Mammary epithelial cell (primary cell): ENCODE data around the gene SLC28A3.

Source experiments
- EZH2 ChIP-seq: IDR thresholded peaks from 2 replicates; pipeline ENCODE4 v1.6.1; 2012; ENCODE audit warnings: low read length, inconsistent platforms, borderline replicate concordance
- TF ChIP-seq, protein P1 (sequence below), 2 donors: IDR thresholded peaks in 1 of 2; conservative IDR thresholded peaks in 1 of 2; 2 replicates each; pipeline ENCODE4 v1.5.1; 2011 to 2012; ENCODE audit warnings: inconsistent platforms in 2 of 2, low read length in 2 of 2, mild to moderate bottlenecking in 2 of 2, control low read depth in 1 of 2, low read depth in 1 of 2; ENCODE audit not compliant: insufficient read depth in 1 of 2; ENCODE audit errors: extremely low read depth in 1 of 2

DNA sequence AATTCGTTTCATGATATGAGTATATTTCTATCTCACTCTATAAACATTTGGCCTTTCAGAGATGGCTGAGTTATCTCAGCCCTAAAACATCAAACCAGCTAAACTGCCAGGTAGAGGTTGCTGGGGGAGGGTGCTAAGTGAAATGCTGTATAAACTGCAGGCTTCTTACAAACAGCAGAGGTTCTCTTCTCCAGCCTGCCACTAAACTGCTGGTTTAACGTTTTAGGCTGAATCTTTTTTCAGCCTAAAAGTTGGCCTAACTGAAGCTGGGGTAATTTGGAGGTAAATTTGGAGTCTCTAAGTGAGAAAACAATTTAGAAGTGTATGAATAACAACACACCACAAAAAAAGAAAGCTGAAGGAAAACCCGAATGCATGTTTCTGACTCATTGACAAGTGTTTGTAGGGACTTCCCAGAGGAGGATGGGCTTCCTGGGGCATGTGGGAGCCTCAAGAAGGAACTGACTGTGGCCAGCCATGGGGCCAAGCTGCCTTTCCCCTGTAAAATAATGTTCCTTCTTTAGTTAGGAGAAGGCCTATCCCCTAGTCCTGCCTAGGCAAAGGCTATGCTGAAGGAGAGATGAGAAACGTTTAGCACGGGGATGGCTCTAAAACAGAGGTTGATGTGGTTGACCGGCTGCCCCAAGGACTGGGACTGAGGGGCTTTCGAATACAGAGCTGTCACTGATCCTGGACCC lies 44.3 kb downstream of the SLC28A3 start:
- TF ChIP-seq, protein P1, sequence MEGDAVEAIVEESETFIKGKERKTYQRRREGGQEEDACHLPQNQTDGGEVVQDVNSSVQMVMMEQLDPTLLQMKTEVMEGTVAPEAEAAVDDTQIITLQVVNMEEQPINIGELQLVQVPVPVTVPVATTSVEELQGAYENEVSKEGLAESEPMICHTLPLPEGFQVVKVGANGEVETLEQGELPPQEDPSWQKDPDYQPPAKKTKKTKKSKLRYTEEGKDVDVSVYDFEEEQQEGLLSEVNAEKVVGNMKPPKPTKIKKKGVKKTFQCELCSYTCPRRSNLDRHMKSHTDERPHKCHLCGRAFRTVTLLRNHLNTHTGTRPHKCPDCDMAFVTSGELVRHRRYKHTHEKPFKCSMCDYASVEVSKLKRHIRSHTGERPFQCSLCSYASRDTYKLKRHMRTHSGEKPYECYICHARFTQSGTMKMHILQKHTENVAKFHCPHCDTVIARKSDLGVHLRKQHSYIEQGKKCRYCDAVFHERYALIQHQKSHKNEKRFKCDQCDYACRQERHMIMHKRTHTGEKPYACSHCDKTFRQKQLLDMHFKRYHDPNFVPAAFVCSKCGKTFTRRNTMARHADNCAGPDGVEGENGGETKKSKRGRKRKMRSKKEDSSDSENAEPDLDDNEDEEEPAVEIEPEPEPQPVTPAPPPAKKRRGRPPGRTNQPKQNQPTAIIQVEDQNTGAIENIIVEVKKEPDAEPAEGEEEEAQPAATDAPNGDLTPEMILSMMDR (conservative IDR thresholded peaks at IDR 0.05 in 1 of 2, IDR thresholded peaks at IDR 0.05 in 1 of 2; ENCODE audit: extremely low read depth in 1 of 2, insufficient read depth in 1 of 2, low read depth in 1 of 2, low read length in 2 of 2), result no peak
- no peak for TF ChIP-seq EZH2
